Astrocyte (in vitro differentiated cells and primary cell): Measurements from ENCODE around the gene FMNL1. TPM values are rescaled to one million over a fixed set of nuclear protein-coding genes. Genes with fewer than 3 reads are reported as not detected.

Experiments used
- DNase-seq: peaks from one replicate; pipeline ENCODE4 v3.0.0-alpha.2; 2010; ENCODE audit warnings: low read depth
- FAIRE-seq: peaks from 2 replicates; lab custom pipeline; 2011; peaks lifted over from hg19 to GRCh38; lab: Jason Lieb, UNC
- H2AFZ ChIP-seq: 2 replicates; pipeline ENCODE4 v1.6.0; 2012; ENCODE audit warnings: low read depth, low read length, inconsistent platforms
- H3K27ac ChIP-seq: 2 replicates; pipeline ENCODE4 v1.5.1; 2011; ENCODE audit warnings: low read depth, low read length, inconsistent platforms
- H3K27me3 ChIP-seq: 2 replicates; pipeline ENCODE4 v1.6.0; 2011; ENCODE audit warnings: low read length, inconsistent platforms; ENCODE audit not compliant: insufficient read depth
- H3K36me3 ChIP-seq: 2 replicates; pipeline ENCODE4 v1.5.1; 2011; ENCODE audit warnings: low read length, inconsistent platforms; ENCODE audit not compliant: insufficient read depth
- H3K4me1 ChIP-seq: 2 replicates; pipeline ENCODE4 v1.5.1; 2011; ENCODE audit warnings: low read length, inconsistent platforms; ENCODE audit not compliant: insufficient read depth
- H3K4me2 ChIP-seq: 2 replicates; pipeline ENCODE4 v1.6.0; 2012; ENCODE audit warnings: low read length, inconsistent platforms
- H3K4me3 ChIP-seq: 2 replicates; pipeline ENCODE4 v1.5.1; 2011; ENCODE audit warnings: low read depth, mild to moderate bottlenecking, low read length, inconsistent platforms; ENCODE audit not compliant: insufficient read depth
- H3K79me2 ChIP-seq: 2 replicates; pipeline ENCODE4 v1.6.0; 2012; ENCODE audit warnings: mild to moderate bottlenecking, low read length, inconsistent platforms; ENCODE audit not compliant: insufficient read depth
- H3K9ac ChIP-seq: 2 replicates; pipeline ENCODE4 v1.6.0; 2012; ENCODE audit warnings: mild to moderate bottlenecking, low read length, inconsistent platforms
- H3K9me3 ChIP-seq: 2 replicates; pipeline ENCODE4 v1.5.1; 2012; ENCODE audit warnings: low read depth, mild to moderate bottlenecking, low read length, inconsistent platforms; ENCODE audit not compliant: insufficient read depth
- H4K20me1 ChIP-seq: 2 replicates; pipeline ENCODE4 v1.6.0; 2012; ENCODE audit warnings: low read length, inconsistent platforms; ENCODE audit not compliant: insufficient read depth
- H3K27ac Mint-ChIP-seq: one replicate; pipeline ENCODE4 v1.8.0; 2021; ENCODE audit warnings: mild to moderate bottlenecking, mixed read lengths; ENCODE audit not compliant: unreplicated experiment
- H3K27me3 Mint-ChIP-seq: one replicate; pipeline ENCODE4 v1.8.0; 2021; ENCODE audit warnings: low read depth, mixed read lengths; ENCODE audit not compliant: unreplicated experiment
- H3K36me3 Mint-ChIP-seq: one replicate; pipeline ENCODE4 v1.8.0; 2021; ENCODE audit warnings: low read depth, mixed read lengths; ENCODE audit not compliant: unreplicated experiment
- H3K4me1 Mint-ChIP-seq: one replicate; pipeline ENCODE4 v1.8.0; 2021; ENCODE audit warnings: low read depth, mixed read lengths; ENCODE audit not compliant: unreplicated experiment
- H3K4me3 Mint-ChIP-seq: one replicate; pipeline ENCODE4 v1.8.0; 2021; ENCODE audit warnings: mild to moderate bottlenecking, moderate library complexity, mixed read lengths; ENCODE audit not compliant: unreplicated experiment
- H3K9me3 Mint-ChIP-seq: one replicate; pipeline ENCODE4 v1.8.0; 2021; ENCODE audit warnings: mild to moderate bottlenecking, mixed read lengths; ENCODE audit not compliant: unreplicated experiment
- CTCF ChIP-seq: IDR thresholded peaks from 2 replicates; pipeline ENCODE4 v1.5.1; 2011; ENCODE audit warnings: low read depth, mild to moderate bottlenecking, inconsistent platforms, low read length, moderate library complexity; ENCODE audit not compliant: insufficient read depth
- EZH2 ChIP-seq: IDR thresholded peaks from 2 replicates; pipeline ENCODE4 v1.6.1; 2012; ENCODE audit warnings: mild to moderate bottlenecking, low read length, inconsistent platforms; ENCODE audit not compliant: insufficient read depth
- total RNA-seq: library from RNA; stranded (reverse); gene quantifications from 2 replicates; pipeline ENCODE4 v1.2.1, GENCODE V29; 2021

The FMNL1 gene
- total RNA-seq, 1 donor from 2014 or later, result 4.0 TPM

- no peak overlapping the region for H2AFZ ChIP-seq
- Mint-ChIP-seq H3K4me3 (no peak overlapping the region), H3K27me3 (no peaks in the 10 kb centered on the region), H3K27ac (no peak overlapping the region), H3K36me3 (peaks cover 17% of the 10 kb centered on the region), H3K4me1 (peaks cover under 1% of the 10 kb centered on the region), H3K9me3 (no peaks in the 10 kb centered on the region)
- no peaks in the 10 kb centered on the region for H3K79me2 ChIP-seq
- H3K4me1 ChIP-seq, result peaks cover 21% of the 10 kb centered on the region
- H3K4me2 ChIP-seq, result peak overlapping the region; percentile 34
- H3K36me3 ChIP-seq, result peaks cover 20% of the 10 kb centered on the region
- H3K27ac ChIP-seq, result no peak overlapping the region
- TF ChIP-seq CTCF (peak; percentile 86), EZH2 (no peak)
- H3K27me3 ChIP-seq, result no peaks in the 10 kb centered on the region
- peak; percentile 73 for FAIRE-seq
- H4K20me1 ChIP-seq, result peaks cover 28% of the 10 kb centered on the region
- H3K9me3 ChIP-seq, result no peaks in the 10 kb centered on the region
- peak; percentile 69 for DNase-seq
- no peak overlapping the region for H3K4me3 ChIP-seq
- no peak overlapping the region for H3K9ac ChIP-seq
These were observed 55.6 kb downstream of the FMNL1 start for GRCh38 chr17:45277216-45277849.

- FAIRE-seq (peak; percentile 59), DNase-seq (peak; percentile 74)
- peaks cover 21% of the 10 kb centered on the region for H3K36me3 ChIP-seq
- no peaks in the 10 kb centered on the region for H3K27me3 ChIP-seq
- peaks cover 32% of the 10 kb centered on the region for H4K20me1 ChIP-seq
- H3K4me1 ChIP-seq, result peaks cover 26% of the 10 kb centered on the region
- Mint-ChIP-seq H3K27me3 (no peaks in the 10 kb centered on the region), H3K36me3 (peaks cover 14% of the 10 kb centered on the region), H3K4me3 (no peak overlapping the region), H3K9me3 (no peaks in the 10 kb centered on the region), H3K27ac (peak overlapping the region; percentile 53), H3K4me1 (peaks cover 7% of the 10 kb centered on the region)
- H3K4me2 ChIP-seq, result peak overlapping the region; percentile 34
- no peaks in the 10 kb centered on the region for H3K79me2 ChIP-seq
- no peak overlapping the region for H2AFZ ChIP-seq
- no peaks in the 10 kb centered on the region for H3K9me3 ChIP-seq
- TF ChIP-seq EZH2 (no peak), CTCF (no peak)
- no peak overlapping the region for H3K27ac ChIP-seq
- H3K4me3 ChIP-seq, result no peak overlapping the region
- H3K9ac ChIP-seq, result no peak overlapping the region
These were observed 56.3 kb downstream of the FMNL1 start for GRCh38 chr17:45277992-45278391.

- no peak for DNase-seq
- Histone ChIP-seq H3K36me3 (peaks cover 26% of the 10 kb centered on the region), H2AFZ (no peak overlapping the region), H3K4me1 (peaks cover 22% of the 10 kb centered on the region), H3K27ac (no peak overlapping the region), H3K4me3 (no peak overlapping the region), H3K4me2 (no peak overlapping the region), H3K9me3 (no peaks in the 10 kb centered on the region), H4K20me1 (peaks cover 38% of the 10 kb centered on the region), H3K27me3 (no peaks in the 10 kb centered on the region), H3K9ac (no peak overlapping the region), H3K79me2 (peaks cover 6% of the 10 kb centered on the region)
- H3K27ac Mint-ChIP-seq, result no peak overlapping the region
- peaks cover 12% of the 10 kb centered on the region for H3K4me1 Mint-ChIP-seq
- no peaks in the 10 kb centered on the region for H3K9me3 Mint-ChIP-seq
- no peaks in the 10 kb centered on the region for H3K27me3 Mint-ChIP-seq
- peaks cover 10% of the 10 kb centered on the region for H3K36me3 Mint-ChIP-seq
- TF ChIP-seq CTCF, result no peak
- no peak for TF ChIP-seq EZH2
- no peak overlapping the region for H3K4me3 Mint-ChIP-seq
- no peak for FAIRE-seq
These were observed 58.2 kb downstream of the FMNL1 start for GRCh38 chr17:45279898-45280297.
